GM06990 (cell line): ENCODE data around the gene HELZ2.
"Not testable (repeated sequence)": the region's sequence is repeated elsewhere in the genome, so short reads cannot be mapped to it uniquely, and the experiment has no call there.

Source experiments
- DNase-seq: peaks from one replicate; pipeline ENCODE4 v3.0.0-alpha.2; 2011; ENCODE audit not compliant: insufficient read length; ENCODE audit errors: extremely low read depth
- H3K27me3 ChIP-seq: replicated peaks from 2 replicates; pipeline ENCODE4 v1.6.0; 2011; ENCODE audit warnings: low read length; ENCODE audit not compliant: control insufficient read depth, insufficient read depth
- H3K36me3 ChIP-seq: 2 replicates; pipeline ENCODE4 v1.5.1; 2011; ENCODE audit warnings: low read length; ENCODE audit not compliant: control insufficient read depth, insufficient read depth
- H3K4me3 ChIP-seq: replicated peaks from 2 replicates; pipeline ENCODE4 v1.5.1; 2011; ENCODE audit warnings: low read depth, mild to moderate bottlenecking, control low read depth, low read length
- TF ChIP-seq, protein P1 (sequence below): IDR thresholded peaks from 2 replicates; pipeline ENCODE4 v1.5.1; 2011; ENCODE audit warnings: low read length, control low read depth, mild to moderate bottlenecking, inconsistent platforms; ENCODE audit not compliant: insufficient read depth, poor library complexity, severe bottlenecking

HELZ2 gene

DNA sequence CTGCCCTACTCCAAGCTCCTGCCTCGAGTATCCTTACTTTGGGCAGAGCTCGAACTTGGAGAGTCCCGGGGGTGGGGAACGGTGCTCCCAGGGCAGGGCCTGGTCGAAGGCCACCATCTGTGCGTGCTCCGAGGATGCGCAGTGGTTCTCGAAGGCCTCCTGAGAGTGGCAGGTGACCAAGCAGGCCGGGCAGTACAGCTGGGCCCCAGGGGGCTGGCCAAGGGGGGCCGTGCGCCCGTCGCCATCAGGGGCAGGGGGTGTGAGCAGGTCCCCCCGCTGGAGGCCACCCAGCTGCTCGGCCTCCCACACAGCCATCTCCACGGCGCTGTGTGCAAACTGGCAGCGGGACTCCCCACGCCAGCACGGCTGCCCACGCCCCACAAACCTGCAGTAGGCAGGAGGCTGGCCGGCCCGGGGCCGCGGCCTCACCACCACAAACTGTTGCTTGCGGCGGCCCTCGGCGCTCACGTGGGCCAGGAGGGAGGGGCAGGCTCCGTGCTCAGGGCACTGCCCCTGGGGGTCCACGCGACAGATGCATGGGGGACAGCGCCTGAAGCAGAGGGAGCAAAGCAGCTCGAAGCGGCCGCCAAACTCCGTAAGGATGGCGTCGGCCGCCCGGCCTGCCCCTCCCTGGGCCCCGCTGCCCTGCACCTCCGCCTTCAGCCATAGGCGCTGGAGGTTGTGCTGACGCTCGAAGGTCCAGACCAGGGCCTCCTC, 1.8 kb downstream of the HELZ2 start:
- TF ChIP-seq, protein P1, sequence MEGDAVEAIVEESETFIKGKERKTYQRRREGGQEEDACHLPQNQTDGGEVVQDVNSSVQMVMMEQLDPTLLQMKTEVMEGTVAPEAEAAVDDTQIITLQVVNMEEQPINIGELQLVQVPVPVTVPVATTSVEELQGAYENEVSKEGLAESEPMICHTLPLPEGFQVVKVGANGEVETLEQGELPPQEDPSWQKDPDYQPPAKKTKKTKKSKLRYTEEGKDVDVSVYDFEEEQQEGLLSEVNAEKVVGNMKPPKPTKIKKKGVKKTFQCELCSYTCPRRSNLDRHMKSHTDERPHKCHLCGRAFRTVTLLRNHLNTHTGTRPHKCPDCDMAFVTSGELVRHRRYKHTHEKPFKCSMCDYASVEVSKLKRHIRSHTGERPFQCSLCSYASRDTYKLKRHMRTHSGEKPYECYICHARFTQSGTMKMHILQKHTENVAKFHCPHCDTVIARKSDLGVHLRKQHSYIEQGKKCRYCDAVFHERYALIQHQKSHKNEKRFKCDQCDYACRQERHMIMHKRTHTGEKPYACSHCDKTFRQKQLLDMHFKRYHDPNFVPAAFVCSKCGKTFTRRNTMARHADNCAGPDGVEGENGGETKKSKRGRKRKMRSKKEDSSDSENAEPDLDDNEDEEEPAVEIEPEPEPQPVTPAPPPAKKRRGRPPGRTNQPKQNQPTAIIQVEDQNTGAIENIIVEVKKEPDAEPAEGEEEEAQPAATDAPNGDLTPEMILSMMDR, result no peak
- DNase-seq, result no peak
- Histone ChIP-seq H3K4me3 (no peak overlapping the region), H3K36me3 (peaks cover 5% of the 10 kb centered on the region), H3K27me3 (no peaks in the 10 kb centered on the region)

DNA sequence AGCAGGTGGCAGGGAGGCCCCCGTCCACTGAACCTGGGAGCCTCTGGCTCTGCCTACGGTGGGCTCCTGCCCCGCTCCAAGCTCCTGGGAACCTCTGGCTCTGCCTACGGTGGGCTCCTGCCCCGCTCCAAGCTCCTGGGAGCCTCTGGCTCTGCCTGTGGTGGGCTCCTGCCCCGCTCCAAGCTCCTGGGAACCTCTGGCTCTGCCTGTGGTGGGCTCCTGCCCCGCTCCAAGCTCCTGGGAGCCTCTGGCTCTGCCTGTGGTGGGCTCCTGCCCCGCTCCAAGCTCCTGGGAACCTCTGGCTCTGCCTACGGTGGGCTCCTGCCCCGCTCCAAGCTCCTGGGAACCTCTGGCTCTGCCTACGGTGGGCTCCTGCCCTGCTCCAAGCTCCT, 3.0 kb downstream of the HELZ2 start:
- H3K4me3 ChIP-seq, H3K27me3 ChIP-seq, H3K36me3 ChIP-seq, DNase-seq: not testable (repeated sequence)

DNA sequence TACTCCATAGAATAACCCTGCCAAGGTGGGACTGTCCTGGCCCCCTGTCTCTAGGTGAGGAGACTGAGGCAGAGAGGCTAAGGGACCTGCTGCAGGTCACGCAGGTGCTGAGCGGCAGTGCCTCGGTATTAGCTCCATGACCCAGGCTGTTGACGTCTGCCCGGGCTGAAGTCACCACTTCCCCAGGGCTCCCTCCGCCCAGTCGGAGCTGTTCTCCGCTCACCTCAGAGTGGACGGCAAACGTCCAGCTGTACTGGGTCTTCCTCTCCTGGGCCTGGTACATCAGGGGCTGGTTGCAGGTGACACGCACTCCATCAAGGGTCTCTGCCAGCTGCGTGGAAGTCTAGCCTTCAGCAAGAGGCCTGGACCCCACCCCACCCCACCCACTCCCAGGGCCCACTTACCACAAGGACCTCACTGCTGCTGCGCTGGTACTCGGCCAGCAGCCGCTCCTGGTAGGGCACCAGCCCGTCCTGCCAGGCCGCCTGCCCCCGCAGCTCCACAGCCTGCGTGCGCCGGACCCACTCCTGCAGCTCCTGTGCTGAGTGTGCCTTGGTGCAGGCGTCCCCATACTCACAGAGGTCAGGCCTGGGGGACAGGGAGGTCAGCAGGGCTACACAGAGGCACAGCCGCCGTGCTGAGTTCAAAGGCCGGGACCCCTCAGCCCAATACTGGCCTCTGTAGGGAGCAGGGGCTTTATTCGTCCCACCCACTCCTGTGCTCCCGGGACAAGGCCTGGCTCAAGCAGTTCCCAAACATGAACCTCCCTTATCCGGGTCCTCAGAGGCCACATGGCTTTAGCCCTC, 3.6 kb downstream of the HELZ2 start:
- no peak for DNase-seq
- TF ChIP-seq, protein P1, result no peak
- Histone ChIP-seq H3K4me3 (no peak overlapping the region), H3K36me3 (peaks cover 14% of the 10 kb centered on the region), H3K27me3 (no peaks in the 10 kb centered on the region)

DNA sequence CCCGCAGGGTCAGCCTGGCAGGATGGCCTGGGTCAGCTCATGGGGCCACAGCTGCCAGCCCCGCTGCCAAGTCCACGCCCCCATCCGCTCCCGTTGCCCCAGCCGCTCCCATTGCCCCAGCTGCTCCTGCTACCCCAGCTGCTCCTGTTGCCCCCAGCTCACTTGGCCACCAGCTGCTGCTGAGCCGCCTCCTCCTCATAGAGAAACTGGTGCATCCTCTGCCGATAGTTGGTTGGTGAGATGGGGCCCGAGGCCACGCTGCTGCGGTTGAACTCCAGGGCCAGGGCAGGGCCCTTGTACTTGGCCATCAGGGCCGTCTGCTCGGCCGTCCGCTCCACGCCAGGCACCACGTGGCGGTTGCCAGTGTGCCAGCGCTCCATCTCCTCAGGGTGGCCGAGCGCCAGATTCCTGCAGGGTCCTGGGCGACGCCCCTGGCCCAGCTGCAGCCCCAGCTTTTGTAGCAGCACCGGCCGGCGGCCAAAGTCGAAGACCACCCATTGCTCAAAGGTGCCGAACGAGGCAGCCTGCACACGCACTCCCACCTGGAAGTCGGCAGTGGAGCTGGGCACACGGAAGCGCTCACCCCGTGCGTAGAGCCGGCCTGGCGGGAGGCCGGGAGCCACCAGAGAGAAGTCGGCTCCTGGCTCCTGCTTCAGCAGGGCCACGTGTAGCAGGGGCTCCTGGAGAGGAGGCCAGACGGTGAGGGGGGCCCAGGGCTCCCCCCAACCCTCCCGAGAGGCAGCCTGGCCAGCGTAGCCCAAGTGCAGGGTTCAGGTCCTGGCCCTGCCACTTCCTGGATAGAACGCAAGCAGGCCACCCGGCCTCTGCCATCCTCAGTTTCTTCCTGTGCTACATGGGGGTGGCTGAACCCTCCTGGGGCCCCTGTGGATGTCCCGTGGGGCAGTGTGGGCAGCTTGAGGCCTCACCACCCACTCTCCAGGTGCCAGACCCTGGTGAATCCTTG, 4.8 kb downstream of the HELZ2 start:
- DNase-seq, result no peak
- Histone ChIP-seq H3K36me3 (peaks cover 24% of the 10 kb centered on the region), H3K27me3 (no peaks in the 10 kb centered on the region), H3K4me3 (no peak overlapping the region)
- TF ChIP-seq, protein P1, result no peak

DNA sequence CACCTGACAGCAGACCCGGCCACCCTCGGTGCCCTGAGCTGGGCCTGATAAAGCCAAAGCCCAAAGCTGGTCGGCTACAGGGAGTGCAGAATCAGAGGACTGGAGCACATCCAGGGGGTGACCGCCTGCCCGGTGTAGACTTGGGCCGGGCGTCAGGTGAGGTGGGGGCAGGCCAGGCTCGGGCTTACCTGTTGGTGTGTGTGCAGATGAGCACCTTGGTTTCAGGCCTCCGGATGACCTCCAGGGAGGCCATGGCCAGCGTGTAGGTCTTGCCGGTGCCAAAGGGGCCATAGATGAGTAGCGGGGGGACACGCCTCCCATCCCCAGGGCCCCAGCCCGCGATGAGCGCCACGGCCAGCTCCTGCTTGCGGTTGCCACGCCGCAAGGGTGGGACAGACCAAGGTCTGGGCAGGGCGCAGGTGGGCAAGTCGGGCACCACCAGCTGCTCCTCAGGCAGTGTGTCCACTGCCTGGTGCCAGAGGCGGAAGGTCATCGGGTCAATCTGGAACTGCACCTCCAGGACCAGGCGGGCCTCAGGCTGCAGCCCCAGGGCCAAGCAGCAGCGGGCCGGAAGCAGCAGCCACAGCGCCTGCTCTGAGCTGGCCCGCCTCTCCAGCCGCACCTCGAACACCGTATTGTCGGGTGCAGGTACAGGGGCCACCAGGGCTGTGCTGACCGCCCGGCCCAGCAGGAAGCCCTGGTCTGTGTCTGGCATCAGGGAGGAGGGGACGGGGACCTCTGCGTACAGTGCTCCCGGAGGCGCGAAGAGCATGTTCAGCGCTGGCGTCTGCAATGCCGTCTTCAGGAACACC, 5.7 kb downstream of the HELZ2 start:
- no peak overlapping the region; the same call in 1 of the 2 replicates for H3K4me3 ChIP-seq
- TF ChIP-seq, protein P1, result no peak
- peaks cover 27% of the 10 kb centered on the region for H3K36me3 ChIP-seq
- peak; percentile 61 for DNase-seq
- H3K27me3 ChIP-seq, result no peaks in the 10 kb centered on the region
